SK-N-SH treated with all-trans-retinoic acid at 6 μM for 48 hours (cell line): ENCODE data around the gene CACNB3.

Experiments used
- ARNTL ChIP-seq: fragments of 450-650 bp; formaldehyde crosslinking; IDR thresholded peaks from 2 replicates; pipeline ENCODE4 v1.5.0; 2020; ENCODE audit warnings: low read depth, mild to moderate bottlenecking, moderate library complexity, borderline replicate concordance
- CREB5 ChIP-seq: fragments of 250-450 bp; sonication (Bioruptor Pico); IDR thresholded peaks from 2 replicates; pipeline ENCODE4 v1.5.1; 2020; ENCODE audit warnings: low read depth, mild to moderate bottlenecking, moderate library complexity
- PATZ1 ChIP-seq: fragments of 250-450 bp; sonication (Bioruptor Pico); IDR thresholded peaks from 2 replicates; pipeline ENCODE4 v1.8.0; 2020; ENCODE audit warnings: mild to moderate bottlenecking, moderate library complexity, borderline replicate concordance
- ZFP3 ChIP-seq: fragments of 250-450 bp; sonication (Bioruptor Pico); IDR thresholded peaks from 2 replicates; pipeline ENCODE4 v1.5.0; 2020; ENCODE audit warnings: mild to moderate bottlenecking, moderate library complexity
- ZNF565 ChIP-seq: fragments of 450-650 bp; formaldehyde crosslinking; conservative IDR thresholded peaks from 2 replicates; pipeline ENCODE4 v1.5.0; 2020; ENCODE audit warnings: low read depth, mild to moderate bottlenecking, moderate library complexity
- ZNF8 ChIP-seq: fragments of 450-650 bp; formaldehyde crosslinking; IDR thresholded peaks from 2 replicates; pipeline ENCODE4 v1.5.0; 2020; ENCODE audit warnings: mild to moderate bottlenecking, moderate library complexity

- TF ChIP-seq PATZ1 (CRISPR knock-in tag) (no peak), ZNF8 (CRISPR knock-in tag) (no peak), ZFP3 (CRISPR knock-in tag) (no peak), ARNTL (no peak), ZNF565 (no peak), CREB5 (CRISPR knock-in tag) (no peak)
These were observed 46.6 kb upstream of the CACNB3 start for GRCh38 chr12:48771588-48772112.
